Neural progenitor cell (in vitro differentiated cells): Measurements from ENCODE around the gene RNF14. TPM values are rescaled to one million over a fixed set of nuclear protein-coding genes. Genes with fewer than 3 reads are reported as not detected.

ENCODE experiments used
- DNase-seq: peaks from one replicate; pipeline ENCODE4 v3.0.0-alpha.2; 2016; ENCODE audit warnings: low spot score
- H2AFZ ChIP-seq: fragments of 200-600 bp; sonication (generic); replicated peaks from 2 replicates; pipeline ENCODE4 v1.6.1; 2016; ENCODE audit warnings: antibody characterized with exemption
- H3F3A ChIP-seq: fragments of 200-600 bp; sonication (generic); 2 replicates; pipeline ENCODE4 v1.6.1; 2016; ENCODE audit warnings: antibody characterized with exemption, low read depth
- H3K27ac ChIP-seq: fragments of 200-600 bp; sonication (generic); 2 replicates; pipeline ENCODE4 v1.5.1; 2016; ENCODE audit warnings: mild to moderate bottlenecking
- H3K27me3 ChIP-seq: fragments of 200-600 bp; sonication (generic); 2 replicates; pipeline ENCODE4 v1.6.1; 2016; ENCODE audit warnings: mild to moderate bottlenecking, moderate library complexity
- H3K36me3 ChIP-seq: fragments of 200-600 bp; sonication (generic); 2 replicates; pipeline ENCODE4 v1.5.1; 2016
- H3K4me1 ChIP-seq: fragments of 200-600 bp; sonication (generic); 2 replicates; pipeline ENCODE4 v1.6.1; 2016; ENCODE audit warnings: mixed run types
- H3K4me2 ChIP-seq: fragments of 200-600 bp; sonication (generic); 2 replicates; pipeline ENCODE4 v1.6.1; 2016
- H3K4me3 ChIP-seq: fragments of 200-600 bp; sonication (generic); 2 replicates; pipeline ENCODE4 v1.5.1; 2016
- H3K79me2 ChIP-seq: fragments of 200-600 bp; sonication (generic); 2 replicates; pipeline ENCODE4 v1.6.1; 2016; ENCODE audit warnings: low read depth
- H3K9ac ChIP-seq: fragments of 200-600 bp; sonication (generic); 2 replicates; pipeline ENCODE4 v1.6.1; 2016
- H3K9me3 ChIP-seq: fragments of 200-600 bp; sonication (generic); 2 replicates; pipeline ENCODE4 v1.5.1; 2016; ENCODE audit warnings: low read depth
- H4K20me1 ChIP-seq: fragments of 200-600 bp; sonication (generic); 2 replicates; pipeline ENCODE4 v1.6.1; 2016; ENCODE audit warnings: low read depth
- H3K27ac Mint-ChIP-seq: 3 replicates; pipeline ENCODE4 v1.8.0; 2021; ENCODE audit warnings: mixed read lengths
- H3K27me3 Mint-ChIP-seq: 2 replicates; pipeline ENCODE4 v1.8.0; 2022; ENCODE audit warnings: low read depth, mild to moderate bottlenecking, inconsistent platforms, moderate library complexity, mixed read lengths; ENCODE audit not compliant: insufficient read depth
- H3K36me3 Mint-ChIP-seq: 3 replicates; pipeline ENCODE4 v1.8.0; 2021; ENCODE audit warnings: mixed read lengths
- H3K4me1 Mint-ChIP-seq: 3 replicates; pipeline ENCODE4 v1.8.0; 2021; ENCODE audit warnings: mixed read lengths
- H3K4me3 Mint-ChIP-seq: 3 replicates; pipeline ENCODE4 v1.8.0; 2021; ENCODE audit warnings: mild to moderate bottlenecking, moderate library complexity, mixed read lengths
- H3K9me3 Mint-ChIP-seq: 3 replicates; pipeline ENCODE4 v1.8.0; 2020; ENCODE audit warnings: mixed read lengths
- EZH2 ChIP-seq: fragments of 200-600 bp; sonication (generic); IDR thresholded peaks from 2 replicates; pipeline ENCODE4 v1.6.1; 2017; ENCODE audit warnings: antibody characterized with exemption, mild to moderate bottlenecking, moderate library complexity
- EZH2phosphoT487 ChIP-seq: fragments of 200-600 bp; sonication (generic); IDR thresholded peaks from 2 replicates; pipeline ENCODE4 v1.6.1; 2017; ENCODE audit warnings: antibody characterized with exemption
- total RNA-seq: library from RNA; depleted of rRNA; stranded (reverse); fragments of >200 nt; gene quantifications from 2 replicates; pipeline ENCODE4 v1.2.3, GENCODE V29; 2015; ENCODE audit warnings: low replicate concordance
- TF ChIP-seq, protein P1 (sequence below): fragments of 200-600 bp; sonication (generic); IDR thresholded peaks from 2 replicates; pipeline ENCODE4 v1.5.1; 2017; ENCODE audit warnings: antibody characterized with exemption, mild to moderate bottlenecking

RNF14 gene
- total RNA-seq, 1 donor from 2014 or later, result 41.2 TPM

DNA sequence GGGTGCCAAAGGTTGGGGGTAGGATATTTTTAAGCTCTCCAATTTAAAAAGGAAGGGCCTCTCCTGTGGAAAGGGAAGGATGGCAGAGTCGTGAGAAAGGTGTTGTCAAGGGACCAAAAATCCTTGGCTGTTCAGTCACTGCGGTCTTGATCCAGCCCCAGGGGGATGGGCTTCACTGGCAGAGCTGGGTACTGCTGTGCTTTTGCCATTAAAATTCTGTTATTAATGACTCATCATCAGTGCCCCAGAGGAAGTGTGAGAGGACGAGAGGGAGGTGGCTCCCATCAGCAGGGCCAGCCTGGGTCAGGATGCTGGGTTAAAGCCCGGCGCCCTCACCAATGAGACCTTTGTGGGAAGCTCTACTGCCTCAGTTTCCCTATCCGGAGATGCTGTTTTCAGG, 27.6 kb upstream of the RNF14 start:
- DNase-seq, result no peak
- Mint-ChIP-seq H3K4me1 (peaks cover 6% of the 10 kb centered on the region), H3K4me3 (no peak overlapping the region), H3K9me3 (no peaks in the 10 kb centered on the region), H3K36me3 (peaks cover 3% of the 10 kb centered on the region), H3K27me3 (no peaks in the 10 kb centered on the region), H3K27ac (peak overlapping the region; percentile 29)
- TF ChIP-seq, protein P1, sequence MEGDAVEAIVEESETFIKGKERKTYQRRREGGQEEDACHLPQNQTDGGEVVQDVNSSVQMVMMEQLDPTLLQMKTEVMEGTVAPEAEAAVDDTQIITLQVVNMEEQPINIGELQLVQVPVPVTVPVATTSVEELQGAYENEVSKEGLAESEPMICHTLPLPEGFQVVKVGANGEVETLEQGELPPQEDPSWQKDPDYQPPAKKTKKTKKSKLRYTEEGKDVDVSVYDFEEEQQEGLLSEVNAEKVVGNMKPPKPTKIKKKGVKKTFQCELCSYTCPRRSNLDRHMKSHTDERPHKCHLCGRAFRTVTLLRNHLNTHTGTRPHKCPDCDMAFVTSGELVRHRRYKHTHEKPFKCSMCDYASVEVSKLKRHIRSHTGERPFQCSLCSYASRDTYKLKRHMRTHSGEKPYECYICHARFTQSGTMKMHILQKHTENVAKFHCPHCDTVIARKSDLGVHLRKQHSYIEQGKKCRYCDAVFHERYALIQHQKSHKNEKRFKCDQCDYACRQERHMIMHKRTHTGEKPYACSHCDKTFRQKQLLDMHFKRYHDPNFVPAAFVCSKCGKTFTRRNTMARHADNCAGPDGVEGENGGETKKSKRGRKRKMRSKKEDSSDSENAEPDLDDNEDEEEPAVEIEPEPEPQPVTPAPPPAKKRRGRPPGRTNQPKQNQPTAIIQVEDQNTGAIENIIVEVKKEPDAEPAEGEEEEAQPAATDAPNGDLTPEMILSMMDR, result no peak
- TF ChIP-seq EZH2phosphoT487 (no peak), EZH2 (no peak)
- H3K4me3 ChIP-seq, result no peak overlapping the region
- H3K79me2 ChIP-seq, result no peaks in the 10 kb centered on the region
- H3K36me3 ChIP-seq, result no peaks in the 10 kb centered on the region
- no peaks in the 10 kb centered on the region for H3K9me3 ChIP-seq
- no peaks in the 10 kb centered on the region for H4K20me1 ChIP-seq
- no peak overlapping the region for H3K27ac ChIP-seq
- peaks cover 8% of the 10 kb centered on the region for H3K4me1 ChIP-seq
- no peak overlapping the region for H3K4me2 ChIP-seq
- peaks cover 3% of the 10 kb centered on the region for H3F3A ChIP-seq
- no peak overlapping the region for H2AFZ ChIP-seq
- H3K27me3 ChIP-seq, result no peaks in the 10 kb centered on the region
- H3K9ac ChIP-seq, result no peak overlapping the region

DNA sequence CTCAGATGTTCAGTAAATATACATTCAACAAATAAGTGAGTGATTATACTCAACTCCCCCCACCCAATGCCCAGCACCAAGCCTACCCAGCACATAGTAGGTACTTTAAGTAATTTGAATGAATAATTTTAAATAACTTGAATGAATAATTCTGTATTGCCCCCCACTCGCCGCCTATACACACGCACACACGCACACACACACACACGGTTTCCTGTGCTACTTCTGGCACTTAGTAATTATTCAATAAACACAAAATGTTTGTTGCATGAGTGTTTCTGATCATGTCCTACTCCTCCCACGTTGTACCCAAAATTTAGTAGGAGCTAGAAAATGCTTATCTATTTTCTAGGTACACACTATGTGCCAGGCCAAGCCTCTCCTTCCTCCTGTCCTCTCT, 27.1 kb upstream of the RNF14 start:
- Histone ChIP-seq H3K36me3 (no peaks in the 10 kb centered on the region), H3K4me1 (peaks cover 8% of the 10 kb centered on the region), H3F3A (peaks cover 3% of the 10 kb centered on the region), H3K27ac (no peak overlapping the region), H3K9me3 (no peaks in the 10 kb centered on the region), H3K4me2 (no peak overlapping the region), H3K9ac (no peak overlapping the region), H2AFZ (no peak overlapping the region), H3K79me2 (no peaks in the 10 kb centered on the region), H3K4me3 (no peak overlapping the region), H3K27me3 (no peaks in the 10 kb centered on the region), H4K20me1 (no peaks in the 10 kb centered on the region)
- Mint-ChIP-seq H3K4me3 (no peak overlapping the region), H3K27ac (no peak overlapping the region), H3K36me3 (peaks cover 3% of the 10 kb centered on the region), H3K27me3 (no peaks in the 10 kb centered on the region), H3K4me1 (peaks cover 8% of the 10 kb centered on the region), H3K9me3 (no peaks in the 10 kb centered on the region)
- no peak for DNase-seq
- no peak for TF ChIP-seq EZH2phosphoT487
- TF ChIP-seq, protein P1, result no peak

DNA sequence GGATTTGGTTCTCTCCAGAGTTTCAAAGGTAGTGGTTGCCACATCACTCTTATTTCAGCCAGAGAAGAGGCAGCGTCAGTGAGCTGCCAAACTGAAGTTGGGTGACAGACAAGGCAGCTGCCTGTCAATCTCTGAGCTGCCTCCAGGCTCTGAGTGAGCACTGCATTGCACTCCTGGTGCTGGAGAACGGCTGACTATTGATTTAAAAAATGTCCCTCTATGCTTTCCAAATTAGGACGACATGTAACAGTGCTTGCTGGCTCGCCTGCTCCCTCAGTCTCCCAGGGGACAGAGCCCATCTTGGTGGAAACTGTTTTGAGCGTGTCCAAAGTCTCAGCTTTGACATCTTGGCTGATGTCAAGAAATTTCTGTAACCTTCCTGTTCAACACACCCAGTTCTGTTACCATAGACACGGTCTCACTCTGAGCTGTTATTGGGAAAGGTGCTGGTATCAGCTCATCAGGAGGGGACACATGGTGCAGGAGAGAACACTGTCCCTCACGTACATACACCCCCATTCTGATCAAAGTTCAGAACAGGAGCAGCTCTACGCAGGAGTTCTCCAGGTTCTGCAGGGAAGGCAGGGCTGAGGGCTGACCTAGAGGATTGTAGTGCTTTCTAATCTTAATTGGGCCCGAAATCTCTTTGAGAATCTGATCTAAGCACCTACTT, 26.6 kb upstream of the RNF14 start:
- no peak for TF ChIP-seq EZH2phosphoT487
- H3K27me3 Mint-ChIP-seq, result no peaks in the 10 kb centered on the region
- Histone ChIP-seq H2AFZ (no peak overlapping the region), H3K9ac (no peak overlapping the region), H3K4me1 (peaks cover 8% of the 10 kb centered on the region), H3K79me2 (no peaks in the 10 kb centered on the region), H3K4me3 (no peak overlapping the region), H4K20me1 (no peaks in the 10 kb centered on the region), H3K9me3 (no peaks in the 10 kb centered on the region), H3K4me2 (no peak overlapping the region), H3K36me3 (no peaks in the 10 kb centered on the region), H3K27me3 (no peaks in the 10 kb centered on the region), H3K27ac (no peak overlapping the region), H3F3A (peaks cover 3% of the 10 kb centered on the region)
- no peak for DNase-seq
- H3K36me3 Mint-ChIP-seq, result peaks cover 3% of the 10 kb centered on the region
- H3K27ac Mint-ChIP-seq, result no peak overlapping the region
- no peaks in the 10 kb centered on the region for H3K9me3 Mint-ChIP-seq
- no peak overlapping the region for H3K4me3 Mint-ChIP-seq
- peaks cover 13% of the 10 kb centered on the region for H3K4me1 Mint-ChIP-seq

DNA sequence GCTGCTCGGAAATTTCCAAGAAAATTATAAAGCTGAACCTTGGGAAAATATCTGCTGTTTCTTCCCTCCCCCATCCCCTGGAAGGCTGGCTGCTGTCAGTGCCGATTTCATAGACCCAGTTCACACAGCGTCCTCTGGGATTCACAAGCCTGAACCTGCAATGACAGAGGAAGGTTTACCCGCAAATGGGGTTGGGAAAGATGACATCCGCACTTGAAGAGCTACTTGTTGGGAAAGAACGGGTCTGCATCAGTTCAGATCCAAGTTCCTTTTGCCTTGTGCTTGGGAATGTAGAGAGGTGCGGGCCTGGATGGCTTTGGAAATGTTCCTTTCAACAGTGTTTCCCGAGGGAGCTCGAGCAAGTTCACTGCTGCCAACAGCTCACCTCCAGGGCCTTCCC, 24.8 kb upstream of the RNF14 start:
- Histone ChIP-seq H3K36me3 (no peaks in the 10 kb centered on the region), H3K4me3 (no peak overlapping the region), H3K27me3 (no peaks in the 10 kb centered on the region), H3K4me1 (peaks cover 8% of the 10 kb centered on the region), H3K79me2 (no peaks in the 10 kb centered on the region), H3K27ac (no peak overlapping the region), H3K9me3 (no peaks in the 10 kb centered on the region), H3K4me2 (no peak overlapping the region), H3F3A (peaks cover 3% of the 10 kb centered on the region), H3K9ac (no peak overlapping the region), H2AFZ (no peak overlapping the region), H4K20me1 (no peaks in the 10 kb centered on the region)
- no peak overlapping the region for H3K27ac Mint-ChIP-seq
- no peaks in the 10 kb centered on the region for H3K9me3 Mint-ChIP-seq
- H3K4me3 Mint-ChIP-seq, result no peak overlapping the region
- H3K27me3 Mint-ChIP-seq, result no peaks in the 10 kb centered on the region
- TF ChIP-seq EZH2 (no peak), EZH2phosphoT487 (no peak)
- TF ChIP-seq, protein P1, result no peak
- peaks cover 17% of the 10 kb centered on the region for H3K4me1 Mint-ChIP-seq
- no peak for DNase-seq
- peaks cover 3% of the 10 kb centered on the region for H3K36me3 Mint-ChIP-seq
